ENCODE measurements around the gene DPP10. TPM values are rescaled to one million over a fixed set of nuclear protein-coding genes. Genes with fewer than 3 reads are reported as not detected.

The DPP10 gene
- total RNA-seq, 1 experiment from 2014 or later = not detected

- no TSS peak for BruUV-seq (replicated peaks)
- CTCF ChIA-PET = no interaction called here
- H3K27ac ChIP-seq (ENCODE audit: low read length) = no peak overlapping the region
- intact Hi-C loops (cut with micrococcal nuclease) = no loop called here
- H3K4me1 ChIP-seq (ENCODE audit: insufficient read depth, low read length) = no peaks in the 10 kb centered on the region
- no peak for ATAC-seq
- H3K79me2 ChIP-seq (ENCODE audit: low read length) = no peaks in the 10 kb centered on the region
- TF ChIP-seq EZH2phosphoT487 (IDR thresholded peaks at IDR 0.05; ENCODE audit: borderline replicate concordance, low read length) (no peak), CTCF (conservative IDR thresholded peaks at IDR 0.05; ENCODE audit: low read depth, low read length) (no peak), EZH2 (IDR thresholded peaks at IDR 0.05; ENCODE audit: low read length, unreplicated experiment) (no peak)
- no peaks in the 10 kb centered on the region for H3K36me3 ChIP-seq (ENCODE audit: low read depth, low read length)
- H2AFZ ChIP-seq (ENCODE audit: low read length) = no peak overlapping the region
- H3K9me3 ChIP-seq (ENCODE audit: low read length) = no peaks in the 10 kb centered on the region
- H3K27me3 ChIP-seq (ENCODE audit: low read length) = no peaks in the 10 kb centered on the region
- no peak overlapping the region for H3K4me3 ChIP-seq (ENCODE audit: low read length)
- H3F3A ChIP-seq (ENCODE audit: low read length, unreplicated experiment) = no peaks in the 10 kb centered on the region
- no peaks in the 10 kb centered on the region for H3K9me2 ChIP-seq (replicated peaks; ENCODE audit: low read length)
- H3K9ac ChIP-seq (ENCODE audit: low read length) = no peak overlapping the region
- POLR2A ChIA-PET (ENCODE audit: unreplicated experiment) = no interaction called here
- H4K20me1 ChIP-seq (ENCODE audit: low read length) = no peaks in the 10 kb centered on the region
- no peak for DNase-seq
- H3K4me2 ChIP-seq (ENCODE audit: low read length) = no peak overlapping the region
Observed at GRCh38 chr2:115782286-115782685, 1339.8 kb downstream of the DPP10 start.

- ChIA-PET POLR2A (ENCODE audit: unreplicated experiment) (no interaction called here), CTCF (no interaction called here)
- H3K9me2 ChIP-seq (replicated peaks; ENCODE audit: low read length) = no peaks in the 10 kb centered on the region
- no peak overlapping the region for H3K9ac ChIP-seq (ENCODE audit: low read length)
- no TSS peak for BruUV-seq (replicated peaks)
- TF ChIP-seq EZH2 (IDR thresholded peaks at IDR 0.05; ENCODE audit: low read length, unreplicated experiment) = no peak
- TF ChIP-seq CTCF (conservative IDR thresholded peaks at IDR 0.05; ENCODE audit: low read depth, low read length) = no peak
- TF ChIP-seq EZH2phosphoT487 (IDR thresholded peaks at IDR 0.05; ENCODE audit: borderline replicate concordance, low read length) = no peak
- no peak overlapping the region for H3K27ac ChIP-seq (ENCODE audit: low read length)
- H2AFZ ChIP-seq (ENCODE audit: low read length) = no peak overlapping the region
- H3K36me3 ChIP-seq (ENCODE audit: low read depth, low read length) = no peaks in the 10 kb centered on the region
- DNase-seq = no peak
- intact Hi-C loops (cut with micrococcal nuclease) = no loop called here
- H3K79me2 ChIP-seq (ENCODE audit: low read length) = no peaks in the 10 kb centered on the region
- no peaks in the 10 kb centered on the region for H3K9me3 ChIP-seq (ENCODE audit: low read length)
- no peaks in the 10 kb centered on the region for H3F3A ChIP-seq (ENCODE audit: low read length, unreplicated experiment)
- H3K4me3 ChIP-seq (ENCODE audit: low read length) = no peak overlapping the region
- H3K27me3 ChIP-seq (ENCODE audit: low read length) = 0 out of 2 replicates have a peak, but pooled peaks cover 4% of the 10 kb centered on the region
- no peak overlapping the region for H3K4me2 ChIP-seq (ENCODE audit: low read length)
- ATAC-seq = no peak
- H3K4me1 ChIP-seq (ENCODE audit: insufficient read depth, low read length) = no peaks in the 10 kb centered on the region
- no peaks in the 10 kb centered on the region for H4K20me1 ChIP-seq (ENCODE audit: low read length)
Observed at GRCh38 chr2:115796078-115796477, 1353.6 kb downstream of the DPP10 start.

- no peak overlapping the region for H2AFZ ChIP-seq (ENCODE audit: low read length)
- peaks cover 3% of the 10 kb centered on the region; the same call in 1 of the 2 replicates for H3K27me3 ChIP-seq (ENCODE audit: low read length)
- TF ChIP-seq EZH2 (IDR thresholded peaks at IDR 0.05; ENCODE audit: low read length, unreplicated experiment) = no peak
- TF ChIP-seq CTCF (conservative IDR thresholded peaks at IDR 0.05; ENCODE audit: low read depth, low read length) = no peak
- TF ChIP-seq EZH2phosphoT487 (IDR thresholded peaks at IDR 0.05; ENCODE audit: borderline replicate concordance, low read length) = no peak
- H3K4me2 ChIP-seq (ENCODE audit: low read length) = no peak overlapping the region
- DNase-seq (no peak), ATAC-seq (no peak)
- H3K9ac ChIP-seq (ENCODE audit: low read length) = no peak overlapping the region
- H3K27ac ChIP-seq (ENCODE audit: low read length) = no peak overlapping the region
- ChIA-PET POLR2A (ENCODE audit: unreplicated experiment) (no interaction called here), CTCF (no interaction called here)
- H4K20me1 ChIP-seq (ENCODE audit: low read length) = no peaks in the 10 kb centered on the region
- intact Hi-C loops (cut with micrococcal nuclease) = no loop called here
- H3K9me2 ChIP-seq (replicated peaks; ENCODE audit: low read length) = no peaks in the 10 kb centered on the region
- H3K4me3 ChIP-seq (ENCODE audit: low read length) = no peak overlapping the region
- H3K36me3 ChIP-seq (ENCODE audit: low read depth, low read length) = no peaks in the 10 kb centered on the region
- H3K4me1 ChIP-seq (ENCODE audit: insufficient read depth, low read length) = no peaks in the 10 kb centered on the region
- no peaks in the 10 kb centered on the region for H3K9me3 ChIP-seq (ENCODE audit: low read length)
- no TSS peak for BruUV-seq (replicated peaks)
- no peaks in the 10 kb centered on the region for H3F3A ChIP-seq (ENCODE audit: low read length, unreplicated experiment)
- no peaks in the 10 kb centered on the region for H3K79me2 ChIP-seq (ENCODE audit: low read length)
Observed at GRCh38 chr2:115807276-115807675, 1364.8 kb downstream of the DPP10 start.

Data from PC-3 (cell line).